GM23248 (cell line): Measurements from ENCODE around the gene TRPM2.

Experiments used
- EZH2 ChIP-seq: fragments of 200-600 bp; sonication (generic); IDR thresholded peaks from 2 replicates; pipeline ENCODE4 v1.6.1; 2018; ENCODE audit warnings: antibody characterized with exemption, mild to moderate bottlenecking; ENCODE audit not compliant: insufficient read depth, poor library complexity, severe bottlenecking
- EZH2phosphoT487 ChIP-seq: fragments of 200-600 bp; sonication (generic); IDR thresholded peaks from 2 replicates; pipeline ENCODE4 v1.6.1; 2018; ENCODE audit warnings: antibody characterized with exemption, moderate library complexity, mild to moderate bottlenecking, low read depth; ENCODE audit not compliant: insufficient read depth

DNA sequence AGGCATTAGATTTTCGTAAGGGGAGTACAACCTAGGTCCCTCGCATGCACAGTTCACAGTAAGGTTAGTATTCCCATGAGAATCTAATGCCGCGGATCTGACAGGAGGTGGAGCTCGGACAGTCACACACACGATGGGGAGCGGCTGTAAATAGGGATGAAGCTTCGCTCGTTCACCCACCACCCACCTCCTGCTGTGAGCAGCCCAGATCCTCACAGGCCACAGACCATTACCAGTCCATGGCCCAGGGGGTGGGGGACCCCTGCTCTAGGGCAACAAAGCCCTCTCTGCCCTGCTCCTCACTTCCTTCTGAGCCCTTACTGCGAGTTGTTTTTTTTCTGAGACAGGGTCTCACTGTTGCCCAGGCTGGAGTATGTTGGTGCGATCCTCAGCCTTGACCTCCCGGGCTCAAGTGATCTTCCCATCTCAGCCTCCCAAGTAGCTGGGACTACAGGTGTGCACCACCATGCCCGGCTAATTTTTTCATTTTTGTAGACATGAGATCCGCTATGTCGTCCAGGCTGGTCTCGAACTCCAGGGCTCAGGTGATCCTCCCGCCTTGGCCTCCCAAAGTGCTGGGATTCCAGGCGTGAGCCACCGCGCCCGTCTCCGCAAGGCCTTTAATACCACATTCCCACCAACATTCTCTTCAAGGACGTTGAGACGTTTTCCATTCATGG is 21.3 kb downstream of the TRPM2 start:
- TF ChIP-seq EZH2 (no peak), EZH2phosphoT487 (no peak)
